GM08714 (cell line): ENCODE results near the gene VPS41.

Source experiments
- H3K4me3 ChIP-seq: fragments of 200-500 bp; sonication (Bioruptor generic); 2 replicates; pipeline ENCODE4 v1.5.1; 2014; ENCODE audit warnings: mild to moderate bottlenecking, low read length, inconsistent platforms
- ZNF274 ChIP-seq: IDR thresholded peaks from 2 replicates; pipeline ENCODE4 v1.6.1; 2012; ENCODE audit warnings: mild to moderate bottlenecking, low read depth, low read length

The VPS41 gene

GRCh38 chr7:38727184-38727940 is 181.6 kb downstream of the VPS41 start:
- no peak overlapping the region for H3K4me3 ChIP-seq
- TF ChIP-seq ZNF274 = no peak

- no peak overlapping the region for H3K4me3 ChIP-seq
- no peak for TF ChIP-seq ZNF274
These were observed 185.7 kb downstream of the VPS41 start for GRCh38 chr7:38723327-38723726.

- TF ChIP-seq ZNF274 = no peak
- H3K4me3 ChIP-seq = no peak overlapping the region
These were observed 192.6 kb downstream of the VPS41 start for GRCh38 chr7:38716397-38716796.

- no peak for TF ChIP-seq ZNF274
- H3K4me3 ChIP-seq = no peak overlapping the region
These were observed 199.9 kb downstream of the VPS41 start for GRCh38 chr7:38709123-38709522.

- TF ChIP-seq ZNF274 = no peak
- no peak overlapping the region for H3K4me3 ChIP-seq
These were observed 204.2 kb downstream of the VPS41 start for GRCh38 chr7:38704751-38705150.

- TF ChIP-seq ZNF274 = no peak
- no peak overlapping the region for H3K4me3 ChIP-seq
These were observed 204.9 kb downstream of the VPS41 start for GRCh38 chr7:38704041-38704547.

- no peak for TF ChIP-seq ZNF274
- H3K4me3 ChIP-seq = no peak overlapping the region
These were observed 205.9 kb downstream of the VPS41 start for GRCh38 chr7:38703093-38703492.

GRCh38 chr7:38702002-38702535 is 206.9 kb downstream of the VPS41 start:
- no peak for TF ChIP-seq ZNF274
- no peak overlapping the region for H3K4me3 ChIP-seq

- TF ChIP-seq ZNF274 = no peak
- H3K4me3 ChIP-seq = no peak overlapping the region
These were observed 208.9 kb downstream of the VPS41 start for GRCh38 chr7:38700116-38700515.

- TF ChIP-seq ZNF274 = no peak
- H3K4me3 ChIP-seq = no peak overlapping the region
These were observed 209.5 kb downstream of the VPS41 start for GRCh38 chr7:38699471-38699870.

- no peak for TF ChIP-seq ZNF274
These were observed 214.7 kb downstream of the VPS41 start for GRCh38 chr7:38694326-38694725.

GRCh38 chr7:38686888-38687287 is 222.1 kb downstream of the VPS41 start:
- no peak for TF ChIP-seq ZNF274
- H3K4me3 ChIP-seq = no peak overlapping the region

More at GRCh38 chr7:38694326-38694725, 214.7 kb downstream of the VPS41 start:
- no peak overlapping the region for H3K4me3 ChIP-seq

- no peak overlapping the region for H3K4me3 ChIP-seq
- TF ChIP-seq ZNF274 = no peak
These were observed 223.1 kb downstream of the VPS41 start for GRCh38 chr7:38685851-38686250.

GRCh38 chr7:38682606-38683005 is 226.4 kb downstream of the VPS41 start:
- no peak for TF ChIP-seq ZNF274
- no peak overlapping the region for H3K4me3 ChIP-seq

GRCh38 chr7:38681882-38682281 is 227.1 kb downstream of the VPS41 start:
- no peak for TF ChIP-seq ZNF274
- H3K4me3 ChIP-seq = no peak overlapping the region
